Left renal cortex interstitium (tissue), 4 donors: ENCODE data around the gene ZNF738. TPM values are rescaled to one million over a fixed set of nuclear protein-coding genes. Genes with fewer than 3 reads are reported as not detected.
A peak's percentile ranks its signal among the peaks of the same experiment; 100 is the strongest.
"Not testable (repeated sequence)": the region's sequence is repeated elsewhere in the genome, so short reads cannot be mapped to it uniquely, and the experiment has no call there.

ENCODE experiments used
- DNase-seq, 4 donors: peaks; one replicate each; pipeline ENCODE4 v3.0.0-alpha.2; 2013; ENCODE audit warnings: low read depth in 4 of 4, low spot score in 2 of 4, missing footprints in 1 of 4
- polyA plus RNA-seq, 4 donors: library from polyadenylated mRNA; unstranded; fragments of 120-200 nt; gene quantifications; one replicate each; pipeline ENCODE4 v1.2.1, GENCODE V29; 2013; ENCODE audit not compliant: insufficient read length in 4 of 4

The ZNF738 gene
- polyA plus RNA-seq = 10 to 100 TPM; 29.8 to 53.2 (median 41.5) TPM

DNA sequence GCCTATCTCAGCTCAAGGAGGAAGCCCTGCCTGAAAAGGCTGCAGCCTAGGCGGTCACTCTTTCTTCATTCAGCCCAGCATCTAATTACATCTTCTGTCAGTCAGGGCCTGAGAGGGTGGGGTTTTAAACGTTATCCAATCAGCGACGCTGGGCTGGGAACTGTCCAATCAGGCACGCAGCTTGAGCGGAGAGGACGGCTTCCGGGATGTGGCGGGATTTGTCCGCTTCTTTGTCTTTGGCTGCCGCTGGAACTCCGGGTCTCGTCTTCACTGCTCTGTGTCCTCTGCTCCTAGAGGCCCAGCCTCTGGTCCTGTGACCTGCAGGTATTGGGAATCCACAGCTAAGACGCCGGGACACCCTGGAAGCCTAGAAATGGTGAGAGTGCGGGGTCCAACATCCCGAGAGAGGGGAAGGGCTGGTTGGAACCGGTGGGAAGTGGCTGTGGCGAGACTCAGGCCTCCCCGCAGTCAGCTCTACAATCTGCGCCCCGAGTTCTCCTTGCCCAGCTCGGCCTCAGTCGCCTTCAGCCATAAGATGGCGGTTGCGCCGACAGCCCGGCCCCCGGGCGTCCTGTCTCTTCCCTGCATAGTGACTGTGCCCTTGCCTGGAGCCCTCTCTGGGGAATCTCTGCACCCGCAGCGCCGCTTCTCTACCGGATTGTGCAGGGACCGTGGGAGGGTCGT is at the start of gene ZNF738:
ZNF738 (plus strand) TSS at position 233 of the 684 bp plus-strand sequence; CDS start at position 374, 141 bp downstream.
- peak; percentile 85 to 96 (median 94) for DNase-seq

DNA sequence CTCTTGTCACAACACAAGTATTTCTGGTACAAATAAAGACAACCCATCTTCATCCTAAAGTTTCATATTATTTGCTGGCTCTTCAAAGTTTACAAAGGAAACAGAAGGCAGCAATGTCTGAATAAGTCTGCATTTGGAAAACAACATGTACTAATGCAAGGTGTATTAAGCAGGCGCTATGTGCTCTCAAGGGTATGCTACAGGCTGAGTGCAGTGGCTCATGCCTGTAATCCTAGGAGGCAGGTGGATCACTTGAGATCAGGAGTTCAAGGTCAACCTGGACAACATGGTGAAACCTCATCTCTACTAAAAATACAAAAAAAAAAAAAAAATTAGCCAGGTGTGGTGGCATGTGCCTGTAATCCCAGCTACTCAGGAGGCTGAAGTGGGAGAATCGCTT is 46.0 kb upstream of the ZNF738 start:
- DNase-seq = not testable (repeated sequence)

DNA sequence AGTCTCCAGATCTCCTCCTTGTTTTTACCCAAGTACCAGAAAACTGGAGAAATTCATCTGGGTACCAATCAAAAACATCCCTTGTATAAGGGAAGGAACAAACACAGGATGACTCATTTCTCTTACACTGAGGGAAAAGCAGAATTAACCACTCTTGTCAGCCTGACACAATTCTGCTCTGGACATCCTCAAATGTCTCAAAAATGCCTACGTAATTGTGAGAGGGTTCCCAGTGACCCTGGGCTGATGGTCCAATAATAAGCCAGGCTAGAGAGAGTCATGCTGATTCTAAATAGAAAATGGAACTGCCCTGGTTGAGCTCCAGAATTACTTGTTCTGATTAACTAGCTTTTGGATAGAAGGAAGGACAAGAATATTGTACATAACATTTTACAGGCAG is 44.1 kb upstream of the ZNF738 start:
- no peak for DNase-seq

DNA sequence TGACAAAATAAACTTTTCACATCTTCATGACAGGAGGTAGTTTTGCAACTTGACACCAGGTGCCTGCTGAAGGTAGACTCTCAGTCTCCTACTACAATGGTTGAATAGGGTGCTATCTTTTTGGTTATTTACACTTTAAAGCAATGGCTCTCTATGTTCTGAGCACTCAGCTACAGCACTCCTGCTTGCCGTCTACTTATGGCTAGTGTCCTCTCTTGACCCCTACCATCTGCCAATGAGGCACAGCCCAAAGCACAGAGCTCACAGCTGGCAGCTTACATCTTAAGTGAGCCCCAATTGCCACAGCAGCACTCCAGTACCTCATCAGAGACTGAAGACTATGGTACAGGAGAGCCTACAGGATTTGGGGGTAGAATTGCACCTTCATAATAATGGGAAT is 41.0 kb upstream of the ZNF738 start:
- DNase-seq = no peak

DNA sequence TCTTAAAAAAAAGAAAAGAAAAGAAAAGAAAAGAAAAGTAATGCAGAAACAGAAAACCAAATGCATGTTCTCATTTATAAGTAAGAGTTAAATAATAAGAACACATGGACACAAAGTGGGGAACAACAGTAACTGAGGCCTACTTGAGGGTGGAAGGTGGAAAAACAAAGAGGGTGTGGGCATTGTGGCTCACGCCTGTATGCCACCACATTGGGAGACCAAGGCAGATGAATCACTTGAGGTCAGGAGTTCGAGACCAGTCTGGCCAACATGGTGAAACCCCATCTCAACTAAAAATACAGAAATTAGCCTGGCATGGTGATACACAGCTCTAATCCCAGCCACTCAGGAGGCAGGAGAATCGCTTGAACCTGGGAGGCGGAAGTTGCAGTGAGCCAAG is 37.7 kb upstream of the ZNF738 start:
- no peak for DNase-seq

DNA sequence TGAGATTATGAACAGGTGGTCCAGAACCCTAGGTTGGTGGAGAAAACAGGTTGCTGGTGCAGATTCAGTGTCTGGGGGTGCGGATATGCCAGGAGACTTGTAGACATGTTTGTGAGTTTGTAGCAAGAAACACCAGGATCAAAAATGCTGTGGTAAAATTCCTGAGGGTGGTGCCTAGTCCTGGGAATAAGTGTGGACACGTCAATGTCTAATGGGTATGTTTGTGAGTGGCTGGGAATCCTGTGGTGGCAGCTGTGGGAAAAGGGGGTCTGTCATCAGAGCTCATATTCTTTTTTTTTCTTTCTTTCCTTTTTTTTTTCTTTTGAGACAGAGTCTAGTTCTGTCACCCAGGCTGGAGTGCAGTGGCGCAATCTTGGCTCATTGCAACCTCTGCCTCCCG is 36.8 kb upstream of the ZNF738 start:
- DNase-seq = no peak

DNA sequence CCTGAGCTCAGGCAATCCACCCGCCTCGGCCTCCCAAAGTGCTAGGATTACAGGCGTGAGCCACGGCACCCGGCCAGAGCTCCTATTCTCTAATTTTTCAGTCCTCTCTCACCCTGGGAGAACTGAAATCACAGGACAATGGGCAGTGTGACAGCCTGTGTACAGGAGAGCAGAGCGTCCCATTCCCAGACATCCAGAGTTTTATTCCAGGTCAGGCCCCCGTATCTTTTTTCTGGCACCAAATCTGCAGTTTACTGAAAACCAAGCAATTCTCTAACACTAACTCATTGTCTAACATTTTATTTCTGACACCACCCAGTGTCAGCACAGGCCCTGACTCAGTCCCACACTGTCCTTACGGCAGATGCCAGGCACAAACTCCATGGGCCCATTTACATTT is 36.3 kb upstream of the ZNF738 start:
- DNase-seq = no peak

DNA sequence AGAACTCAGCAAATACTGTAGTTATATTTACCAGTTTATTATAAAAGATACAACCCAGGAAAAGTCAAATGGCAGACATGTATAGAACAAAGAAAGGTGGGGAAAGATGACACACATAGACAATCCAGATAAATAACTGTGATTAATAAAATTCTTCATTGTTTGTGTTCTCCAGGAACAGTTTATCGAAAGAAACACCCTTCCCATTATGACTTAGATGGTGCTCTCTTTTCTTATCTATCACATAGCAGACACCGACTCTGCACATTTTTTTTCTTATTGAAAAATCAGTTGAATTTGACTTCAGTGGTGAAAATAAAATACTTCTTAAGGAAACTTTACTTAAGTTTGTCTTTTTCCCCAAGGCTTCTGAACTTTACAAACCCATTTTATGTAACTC is 35.8 kb upstream of the ZNF738 start:
- DNase-seq = no peak

DNA sequence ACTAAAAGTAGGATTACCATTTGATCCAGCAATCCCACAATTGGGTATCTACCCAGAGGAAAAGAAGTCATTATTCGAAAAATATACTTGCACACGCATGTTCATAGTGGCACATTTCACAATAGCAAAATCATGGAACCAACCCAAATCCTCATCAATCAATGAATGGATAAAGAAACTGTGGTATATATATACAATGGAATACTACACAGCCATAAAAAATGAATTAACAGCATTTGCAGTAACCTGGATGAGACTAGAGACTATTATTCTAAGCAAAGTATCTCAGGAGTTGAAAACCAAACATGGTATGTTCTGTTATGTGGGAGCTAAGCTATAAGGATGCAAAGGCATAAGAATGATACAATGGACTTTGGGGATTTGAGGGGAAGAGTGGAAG is 32.6 kb upstream of the ZNF738 start:
- DNase-seq = no peak

DNA sequence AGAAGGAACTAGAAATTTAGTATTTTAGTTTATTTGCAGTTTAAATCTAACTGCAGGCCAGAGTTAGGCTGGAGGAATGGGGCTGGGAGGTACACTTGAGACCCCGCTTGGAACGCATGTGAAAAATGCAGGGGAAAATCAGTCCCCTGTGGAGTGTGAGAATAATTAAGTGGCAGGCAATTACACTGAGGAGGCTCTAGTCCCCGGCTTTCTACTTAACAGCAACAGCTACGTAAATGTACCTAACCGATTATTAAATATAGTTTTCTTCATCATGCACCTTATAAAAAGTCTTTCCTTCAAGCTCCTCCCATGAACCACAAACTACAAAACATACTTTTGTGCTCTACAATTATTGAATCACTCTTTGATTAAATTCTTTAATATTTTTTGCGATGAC is 30.4 kb upstream of the ZNF738 start:
- peak in 2 of 4 donors; percentile 16 to 53 for DNase-seq

DNA sequence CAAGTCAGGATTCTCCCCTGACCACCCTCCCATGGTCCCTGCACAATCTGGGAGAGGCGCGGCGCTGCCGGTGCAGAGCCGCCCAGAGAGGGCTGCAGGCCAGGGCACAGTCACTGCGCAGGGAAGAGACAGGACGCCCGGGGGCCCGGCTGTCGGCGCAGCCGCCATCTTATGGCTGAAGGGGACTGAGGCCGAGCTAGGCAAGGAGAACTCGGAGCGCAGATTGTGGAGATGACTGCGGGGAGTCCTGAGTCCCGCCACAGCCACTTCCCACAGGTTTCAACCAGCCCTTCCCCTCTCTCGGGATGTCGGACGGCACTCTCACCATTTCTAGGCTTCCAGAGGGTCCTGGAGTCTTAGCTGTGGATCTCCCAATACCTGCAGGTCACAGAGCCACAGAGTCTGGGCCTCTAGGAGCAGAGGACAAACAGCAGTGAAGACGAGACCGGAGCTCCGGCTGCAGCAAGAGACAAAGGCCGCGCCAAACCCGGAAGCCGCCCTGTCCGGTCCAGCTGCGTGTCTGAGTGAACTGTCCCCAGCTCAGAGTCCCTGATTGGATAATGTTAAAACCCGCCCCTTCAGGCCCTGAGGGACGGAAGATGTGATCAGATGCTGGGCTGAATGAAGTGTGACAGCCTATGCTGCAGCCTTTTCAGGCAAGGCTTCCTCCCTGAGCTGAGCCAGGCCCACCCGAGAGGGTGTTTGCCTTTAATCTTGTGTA is 29.8 kb upstream of the ZNF738 start, which contains the start of gene ZNF708:
ZNF708 (minus strand) TSS at position 526 of the 721 bp plus-strand sequence; CDS start at position 328, 198 bp downstream.
- DNase-seq = peak; percentile 70 to 89 (median 88)

DNA sequence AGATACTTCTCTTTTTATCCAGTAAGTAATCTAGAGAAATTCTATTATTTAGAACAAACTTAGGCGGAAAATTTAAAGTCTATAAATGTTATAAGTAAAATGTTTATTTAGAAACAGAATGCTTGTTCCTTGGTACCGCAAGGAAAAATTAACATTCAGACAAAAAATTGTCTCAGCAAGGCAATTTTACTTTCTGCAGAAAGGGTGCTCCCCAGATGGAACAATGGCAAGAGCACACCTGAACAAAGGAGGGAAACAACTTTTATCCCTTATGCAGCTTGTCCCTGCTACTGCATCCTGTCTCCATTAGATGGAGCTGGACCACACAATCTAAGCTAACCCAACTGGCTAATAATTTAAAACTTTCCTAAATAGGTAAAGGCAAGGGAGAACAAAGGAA is 23.1 kb upstream of the ZNF738 start:
- DNase-seq = no peak

DNA sequence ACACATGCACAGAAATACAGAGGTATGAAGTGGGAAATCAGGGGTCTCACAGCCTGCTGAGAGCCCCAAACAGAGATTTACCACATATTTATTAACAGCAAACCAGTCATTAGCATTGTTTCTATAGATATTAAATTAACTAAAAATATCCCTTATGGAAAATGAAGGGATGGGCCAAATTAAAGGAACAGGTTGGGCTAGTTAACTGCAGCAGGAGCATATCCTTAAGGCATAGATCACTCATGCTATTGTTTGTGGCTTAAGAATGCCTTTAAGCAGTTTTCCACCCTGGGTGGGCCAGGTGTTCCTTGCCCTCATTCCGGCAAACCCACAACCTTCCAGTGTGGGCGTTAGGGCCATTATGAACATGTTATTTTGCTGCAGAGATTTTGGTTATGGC is 14.0 kb upstream of the ZNF738 start:
- not testable (repeated sequence) for DNase-seq

DNA sequence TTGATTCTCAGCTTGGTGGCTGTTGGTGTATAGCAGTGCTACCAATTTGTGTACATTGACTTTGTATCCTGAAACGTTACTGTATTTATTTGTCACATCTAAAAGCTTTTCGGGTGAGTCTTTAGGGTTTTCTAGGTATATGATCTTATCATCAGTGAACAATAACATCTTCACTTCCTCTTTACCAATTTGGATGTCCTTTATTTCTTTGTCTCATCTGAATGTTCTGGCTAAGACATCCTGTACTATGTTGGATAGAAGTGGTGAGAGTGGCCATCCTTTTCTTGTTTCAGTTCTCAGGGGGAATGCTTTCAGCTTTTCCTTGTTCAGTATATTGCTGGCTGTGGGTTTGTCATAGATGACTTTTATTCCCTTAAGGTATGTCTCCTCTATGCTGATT is 6.0 kb upstream of the ZNF738 start:
- DNase-seq = no peak

DNA sequence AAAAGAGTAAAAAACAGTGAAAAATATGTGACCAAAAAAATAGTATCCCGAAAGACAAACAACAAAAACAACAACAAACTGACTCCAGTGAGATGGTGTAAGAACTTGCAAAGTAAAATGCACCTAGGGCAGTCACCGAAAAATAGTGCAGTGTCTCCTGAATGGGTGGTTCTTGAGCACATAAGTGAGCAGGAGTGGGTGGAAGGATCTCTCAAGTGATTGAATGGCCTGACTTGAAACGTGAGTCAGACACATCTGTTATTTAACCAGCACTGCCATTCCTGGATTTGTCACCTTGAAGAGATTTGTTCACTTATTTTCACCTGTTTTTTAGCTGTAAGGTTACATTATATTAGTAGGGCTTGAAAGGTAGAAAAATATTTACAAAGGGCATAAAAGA is 3.5 kb downstream of the ZNF738 start:
- no peak for DNase-seq

DNA sequence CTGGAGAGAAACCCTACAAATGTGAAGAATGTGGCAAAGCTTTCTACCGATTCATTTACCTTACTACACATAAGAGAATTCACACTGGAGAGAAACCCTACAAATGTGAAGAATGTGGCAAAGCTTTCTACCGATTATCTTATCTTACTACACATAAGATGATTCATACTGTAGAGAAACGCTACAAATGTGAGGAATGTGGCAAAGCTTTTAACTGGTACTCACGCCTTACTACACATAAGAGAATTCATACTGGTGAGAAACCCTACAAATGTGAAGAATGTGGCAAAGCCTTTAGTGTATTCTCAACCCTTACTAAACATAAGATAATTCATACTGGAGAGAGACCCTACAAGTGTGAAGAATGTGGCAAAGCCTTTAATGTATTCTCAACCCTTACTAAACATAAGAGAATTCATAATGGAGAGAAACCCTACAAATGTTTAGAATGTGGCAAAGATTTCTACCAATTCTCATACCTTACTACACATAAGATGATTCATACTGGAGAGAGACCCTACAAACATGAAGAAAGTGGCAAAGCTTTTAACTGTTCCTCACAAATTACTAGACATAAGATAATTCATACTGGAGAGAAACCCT is 25.3 kb downstream of the ZNF738 start:
- DNase-seq = no peak

DNA sequence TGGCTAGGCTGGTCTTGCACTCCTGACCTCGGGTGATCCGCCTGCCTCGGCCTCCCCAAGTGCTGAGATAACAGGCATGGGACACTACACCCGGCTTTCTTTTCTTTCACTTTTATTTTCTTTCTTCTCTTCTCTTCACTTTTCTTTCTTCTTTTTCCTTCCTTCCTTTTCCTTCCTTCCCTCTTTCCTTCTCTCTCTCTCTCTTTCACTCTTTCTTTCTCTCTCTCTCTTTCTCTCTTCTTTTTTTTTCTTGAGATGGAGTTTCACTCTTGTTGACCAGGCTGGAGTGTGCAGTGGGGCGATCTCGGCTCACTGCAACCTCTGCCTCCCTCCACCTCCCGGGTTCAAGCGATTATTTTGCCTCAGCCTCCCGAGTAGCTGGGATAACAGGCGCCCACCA is 37.3 kb downstream of the ZNF738 start:
- DNase-seq = no peak

DNA sequence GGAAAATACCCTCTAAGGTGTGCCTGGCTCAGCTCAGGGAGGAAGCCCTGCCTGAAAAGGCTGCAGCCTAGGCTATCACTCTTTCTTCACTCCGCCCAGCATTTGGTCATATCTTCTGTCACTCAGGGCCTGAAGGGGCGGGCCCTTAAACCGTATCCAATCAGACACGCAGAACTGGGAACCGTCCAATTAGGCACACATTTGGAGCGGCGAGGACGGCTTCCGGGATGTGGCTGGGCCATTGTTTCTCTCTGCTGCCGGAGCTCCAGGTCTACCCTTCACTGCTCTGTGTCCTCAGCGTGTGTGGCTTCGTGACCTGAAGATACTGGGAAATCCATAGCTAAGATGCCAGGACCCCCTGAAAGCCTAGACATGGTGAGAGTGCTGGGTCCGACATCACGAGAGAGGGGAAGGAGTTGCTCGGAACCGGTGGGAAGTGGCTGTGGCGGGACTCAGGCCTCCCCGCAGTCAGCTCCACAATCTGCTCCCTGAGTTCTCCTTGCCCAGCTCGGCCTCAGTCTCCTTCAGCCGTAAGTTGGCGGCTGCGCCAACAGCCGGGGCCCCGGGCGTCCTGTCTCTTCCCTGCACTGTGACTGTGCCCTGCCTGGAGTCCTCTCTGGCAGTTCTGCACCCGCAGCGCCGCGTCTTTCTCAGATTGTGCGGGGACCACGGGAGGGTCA is 38.2 kb downstream of the ZNF738 start, which contains the start of gene ZNF493:
ZNF493 (plus strand) TSS at position 241 of the 680 bp plus-strand sequence; CDS start at position 346, 105 bp downstream.
- DNase-seq = peak; percentile 85 to 97 (median 88)

DNA sequence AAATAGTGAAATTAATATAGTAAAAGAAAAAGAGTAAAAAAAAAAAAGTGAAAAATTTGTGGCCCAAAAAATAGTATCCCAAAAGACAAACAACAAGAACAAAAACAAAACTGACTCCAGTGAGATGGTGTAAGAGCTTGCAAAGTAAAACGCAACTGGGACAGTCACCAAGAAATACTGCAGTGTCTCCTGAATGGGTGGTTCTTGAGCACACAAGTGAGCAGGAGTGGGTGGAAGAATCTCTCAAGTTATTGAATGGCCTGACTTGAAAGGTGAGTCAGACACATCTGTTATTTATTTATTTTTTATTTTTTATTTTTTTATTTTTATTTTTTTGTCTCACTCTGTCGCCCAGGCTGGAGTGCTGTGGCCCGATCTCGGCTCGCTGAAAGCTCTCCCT is 40.1 kb downstream of the ZNF738 start:
- DNase-seq = no peak

DNA sequence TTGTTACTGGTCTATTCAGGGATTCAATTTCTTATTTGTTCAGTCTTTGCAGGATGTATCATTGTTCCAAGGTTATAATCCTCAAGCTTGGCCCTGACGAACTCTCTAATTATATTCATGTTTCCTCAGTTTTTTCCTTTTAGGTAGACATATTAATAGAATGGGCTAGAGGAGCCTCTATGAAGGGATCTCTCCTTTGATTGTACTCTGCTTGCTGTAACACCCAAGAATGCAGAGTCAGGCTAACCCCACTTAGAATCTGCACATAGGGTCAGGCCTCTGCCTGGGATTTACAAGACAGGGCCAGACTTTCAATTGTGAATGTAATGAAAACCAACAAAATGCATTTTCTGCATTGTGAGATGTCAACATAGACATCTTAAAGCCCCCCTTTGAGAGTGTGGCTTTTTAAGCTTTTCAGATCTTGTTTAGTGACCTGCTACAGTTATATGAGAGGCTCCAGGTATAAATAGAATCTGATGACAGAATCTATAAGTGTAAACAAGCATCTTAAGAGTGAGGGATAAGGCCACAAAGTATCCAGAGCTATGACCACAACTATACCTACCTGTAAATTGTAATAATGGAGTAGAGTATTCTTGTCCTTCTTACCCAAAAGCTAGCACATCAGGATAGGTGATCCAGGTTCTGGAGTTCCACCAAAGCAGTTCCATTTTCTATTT is 43.6 kb downstream of the ZNF738 start:
- DNase-seq = no peak
